RWPE1 (cell line): ENCODE results near the gene PERP.
"Not testable (repeated sequence)": the region's sequence is repeated elsewhere in the genome, so short reads cannot be mapped to it uniquely, and the experiment has no call there.

ENCODE experiments used
- CTCF ChIA-PET: fragments of 350-600 bp; sonication (Branson Sonifier 250); formaldehyde crosslinking; extraction: SDS; loops from one replicate; lab custom pipeline; 2021; lab: Yijun Ruan, JAX
- POLR2A ChIA-PET: fragments of 400-600 bp; formaldehyde crosslinking; extraction: SDS; loops from one replicate; lab custom pipeline; 2020; ENCODE audit warnings: antibody characterized with exemption; ENCODE audit not compliant: low non-redundant PET; lab: Yijun Ruan, JAX
- DNase-seq: peaks from one replicate; pipeline ENCODE4 v3.0.0; 2012; ENCODE audit warnings: low spot score
- H3K27ac ChIP-seq: fragments of 450-650 bp; 2 replicates; pipeline ENCODE4 v1.5.1; 2017
- CTCF ChIP-seq: fragments of 450-650 bp; conservative IDR thresholded peaks from 2 replicates; pipeline ENCODE4 v1.5.1; 2017; ENCODE audit warnings: low read depth, mild to moderate bottlenecking

PERP gene

GRCh38 chr6:138128096-138128495 is 20.9 kb upstream of the PERP start:
- H3K27ac ChIP-seq, result no peak overlapping the region
- DNase-seq, result no peak
- CTCF ChIA-PET, result interaction anchor here (0.7 kb wide), 1 partner anchor 17 kb away, joined by 3 read pairs; no protein-coding TSS in a partner anchor
- TF ChIP-seq CTCF, result no peak
- POLR2A ChIA-PET, result no interaction called here

GRCh38 chr6:138124096-138124495 is 16.9 kb upstream of the PERP start:
- POLR2A ChIA-PET, result no interaction called here
- CTCF ChIA-PET, result interaction anchor here (0.7 kb wide), 1 partner anchor 9 kb away, joined by 3 read pairs; no protein-coding TSS in a partner anchor
- no peak for DNase-seq
- TF ChIP-seq CTCF, result no peak
- H3K27ac ChIP-seq, result no peak overlapping the region

GRCh38 chr6:138119976-138120375 is 12.8 kb upstream of the PERP start:
- no peak for DNase-seq
- no peak for TF ChIP-seq CTCF
- CTCF ChIA-PET, result no interaction called here
- no peak overlapping the region for H3K27ac ChIP-seq
- POLR2A ChIA-PET, result no interaction called here

GRCh38 chr6:138119229-138119628 is 12.0 kb upstream of the PERP start:
- POLR2A ChIA-PET, H3K27ac ChIP-seq, CTCF ChIA-PET, DNase-seq: not testable (repeated sequence)

GRCh38 chr6:138117376-138117914 is 10.2 kb upstream of the PERP start:
- CTCF ChIA-PET, result interaction anchor here (0.6 kb wide), 1 partner anchor 575 kb away, joined by 7 read pairs; no protein-coding TSS in a partner anchor
- no peak overlapping the region for H3K27ac ChIP-seq
- no peak for DNase-seq
- POLR2A ChIA-PET, result no interaction called here
- TF ChIP-seq CTCF, result no peak

- TF ChIP-seq CTCF, result no peak
- no peak overlapping the region for H3K27ac ChIP-seq
- ChIA-PET CTCF (interaction anchor here (0.6 to 2.1 kb wide), 8 partner anchors 9 to 1793 kb away, joined by 3 to 13 read pairs (median 5); no protein-coding TSS in a partner anchor), POLR2A (no interaction called here)
- no peak for DNase-seq
These were observed 9.4 kb upstream of the PERP start for GRCh38 chr6:138116661-138116999.

GRCh38 chr6:138115877-138116660 is 8.8 kb upstream of the PERP start:
- ChIA-PET CTCF (interaction anchor here (0.6 to 2.1 kb wide), 15 partner anchors 9 to 1794 kb away, joined by 3 to 13 read pairs (median 4); no protein-coding TSS in a partner anchor), POLR2A (no interaction called here)
- no peak overlapping the region for H3K27ac ChIP-seq
- peak; percentile 69 for TF ChIP-seq CTCF
- DNase-seq, result peak; percentile 45
